Smooth muscle cell (in vitro differentiated cells): ENCODE measurements around the gene TEX19. TPM values are rescaled to one million over a fixed set of nuclear protein-coding genes. Genes with fewer than 3 reads are reported as not detected.

Experiments used
- DNase-seq: peaks from one replicate; lab custom pipeline; 2025; ENCODE audit not compliant: unreplicated experiment; lab: John Stamatoyannopoulos, UW
- H2AFZ ChIP-seq: fragments of 200-600 bp; sonication (generic); 2 replicates; pipeline ENCODE4 v1.6.0; 2016; ENCODE audit warnings: antibody characterized with exemption, low read depth, mild to moderate bottlenecking
- H3F3A ChIP-seq: fragments of 200-600 bp; sonication (generic); 2 replicates; pipeline ENCODE4 v1.6.0; 2017; ENCODE audit warnings: antibody characterized with exemption, low read depth
- H3K27ac ChIP-seq: fragments of 200-600 bp; sonication (generic); 2 replicates; pipeline ENCODE4 v1.5.1; 2016; ENCODE audit warnings: low read depth, mild to moderate bottlenecking
- H3K27me3 ChIP-seq: fragments of 200-600 bp; sonication (generic); 2 replicates; pipeline ENCODE4 v1.6.1; 2016; ENCODE audit warnings: low read depth, mild to moderate bottlenecking
- H3K36me3 ChIP-seq: fragments of 200-600 bp; sonication (generic); 2 replicates; pipeline ENCODE4 v1.5.1; 2016; ENCODE audit warnings: low read depth
- H3K4me1 ChIP-seq: fragments of 200-600 bp; sonication (generic); 2 replicates; pipeline ENCODE4 v1.5.1; 2016; ENCODE audit warnings: low read depth
- H3K4me2 ChIP-seq: fragments of 200-600 bp; sonication (generic); 2 replicates; pipeline ENCODE4 v1.6.0; 2016; ENCODE audit warnings: mild to moderate bottlenecking
- H3K4me3 ChIP-seq: fragments of 200-600 bp; sonication (generic); 2 replicates; pipeline ENCODE4 v1.5.1; 2016; ENCODE audit warnings: mild to moderate bottlenecking
- H3K79me2 ChIP-seq: fragments of 200-600 bp; sonication (generic); 2 replicates; pipeline ENCODE4 v1.6.0; 2016; ENCODE audit warnings: low read depth, mild to moderate bottlenecking
- H3K9ac ChIP-seq: fragments of 200-600 bp; sonication (generic); 2 replicates; pipeline ENCODE4 v1.6.0; 2016; ENCODE audit warnings: low read depth
- H3K9me3 ChIP-seq: fragments of 200-600 bp; sonication (generic); replicated peaks from 2 replicates; pipeline ENCODE4 v1.5.1; 2016; ENCODE audit warnings: low read depth
- H4K20me1 ChIP-seq: fragments of 200-600 bp; sonication (generic); 2 replicates; pipeline ENCODE4 v1.6.0; 2016; ENCODE audit warnings: low read depth
- CTCF ChIP-seq: fragments of 200-600 bp; sonication (generic); IDR thresholded peaks from 2 replicates; pipeline ENCODE4 v1.5.1; 2017; ENCODE audit warnings: borderline replicate concordance, mild to moderate bottlenecking, antibody characterized with exemption; ENCODE audit not compliant: insufficient read depth, poor library complexity, severe bottlenecking
- WGBS: methylation state at CpG from one replicate; pipeline ENCODE4 v1.1.7; 2016; ENCODE audit warnings: low lambda C conversion rate; 5-methylcytosine and 5-hydroxymethylcytosine counted together
- polyA plus RNA-seq: library from polyadenylated mRNA; unstranded; fragments of >200 nt; fragmentation: Nextera tagmentation; extraction: Ambion mirVana; gene quantifications from 2 replicates; pipeline ENCODE4 v1.2.1, GENCODE V29; 2016
- total RNA-seq: library from RNA; depleted of rRNA; stranded (reverse); fragments of >200 nt; gene quantifications from 2 replicates; pipeline ENCODE4 v1.2.3, GENCODE V29; 2014

TEX19 gene
- total and polyA plus RNA-seq, 2 experiments from 2014 or later: not detected

DNA sequence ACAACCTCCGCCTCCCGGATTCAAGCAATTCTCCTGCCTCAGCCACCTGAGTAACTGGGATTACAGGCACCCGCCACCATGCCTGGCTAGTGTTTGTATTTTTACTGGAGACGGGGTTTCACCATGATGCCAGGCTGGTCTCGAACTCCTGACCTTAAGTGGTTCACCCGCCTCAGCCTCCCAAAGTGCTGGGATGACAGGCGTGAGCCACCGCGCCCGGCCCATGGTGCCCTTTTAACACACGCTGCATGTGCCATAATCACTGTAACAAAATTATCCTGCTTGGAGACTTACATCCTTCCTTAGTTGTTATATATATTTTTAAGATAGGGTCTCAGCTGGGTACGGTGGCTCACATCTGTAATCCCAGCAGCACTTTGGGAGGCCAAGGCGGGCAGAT is 47.1 kb upstream of the TEX19 start:
- Histone ChIP-seq H3K27ac (no peak overlapping the region), H2AFZ (no peak overlapping the region), H3K27me3 (peaks cover 2% of the 10 kb centered on the region), H3K4me2 (no peak overlapping the region), H3K79me2 (no peaks in the 10 kb centered on the region), H3K4me1 (peaks cover 4% of the 10 kb centered on the region), H3K9me3 (no peaks in the 10 kb centered on the region), H3K36me3 (no peaks in the 10 kb centered on the region), H3F3A (no peaks in the 10 kb centered on the region), H3K4me3 (no peak overlapping the region), H4K20me1 (no peaks in the 10 kb centered on the region), H3K9ac (no peak overlapping the region)
- 96% methylated on average over 13 of the region's 13 CpGs for WGBS
- no peak for DNase-seq
- no peak for TF ChIP-seq CTCF

DNA sequence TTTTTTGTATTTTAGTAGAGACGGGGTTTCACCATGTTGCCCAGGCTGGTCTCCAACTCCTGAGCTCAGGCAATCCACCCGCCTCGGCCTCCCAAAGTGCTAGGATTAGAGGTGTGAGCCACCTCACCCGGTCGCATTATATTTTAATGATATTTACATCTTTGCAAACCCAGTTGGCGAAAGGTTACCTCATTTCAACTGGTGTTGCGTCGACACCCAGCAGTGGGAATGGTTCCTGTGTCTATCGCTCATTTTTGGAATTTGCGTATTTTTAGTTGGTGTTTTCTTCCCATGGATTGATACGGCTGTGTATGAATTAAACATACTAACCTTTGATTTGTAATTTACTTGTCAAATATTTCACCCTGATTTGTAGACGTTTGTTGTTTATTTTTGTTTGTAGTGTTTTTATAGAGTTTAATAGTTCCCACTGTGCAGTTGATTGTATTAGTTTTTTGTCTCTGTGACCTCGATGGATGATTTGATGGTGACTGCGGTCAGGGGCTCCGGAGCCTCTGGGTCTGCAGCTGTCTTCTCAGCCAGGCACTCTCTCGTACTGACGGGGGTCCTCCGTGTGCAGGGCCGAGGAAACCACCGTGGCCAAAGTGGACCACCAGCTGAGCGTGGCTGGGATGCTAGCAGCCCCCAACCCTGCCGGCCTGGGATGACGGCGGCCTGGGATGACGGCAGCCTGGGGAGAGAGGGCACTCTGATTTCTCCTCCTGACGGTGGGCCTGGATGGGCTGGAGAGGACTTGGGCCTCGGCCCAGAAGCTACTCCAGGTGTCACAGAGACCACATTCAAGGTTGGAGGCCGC is 45.6 kb upstream of the TEX19 start:
- no peak for TF ChIP-seq CTCF
- WGBS: 92% methylated on average over 28 of the region's 28 CpGs

DNA sequence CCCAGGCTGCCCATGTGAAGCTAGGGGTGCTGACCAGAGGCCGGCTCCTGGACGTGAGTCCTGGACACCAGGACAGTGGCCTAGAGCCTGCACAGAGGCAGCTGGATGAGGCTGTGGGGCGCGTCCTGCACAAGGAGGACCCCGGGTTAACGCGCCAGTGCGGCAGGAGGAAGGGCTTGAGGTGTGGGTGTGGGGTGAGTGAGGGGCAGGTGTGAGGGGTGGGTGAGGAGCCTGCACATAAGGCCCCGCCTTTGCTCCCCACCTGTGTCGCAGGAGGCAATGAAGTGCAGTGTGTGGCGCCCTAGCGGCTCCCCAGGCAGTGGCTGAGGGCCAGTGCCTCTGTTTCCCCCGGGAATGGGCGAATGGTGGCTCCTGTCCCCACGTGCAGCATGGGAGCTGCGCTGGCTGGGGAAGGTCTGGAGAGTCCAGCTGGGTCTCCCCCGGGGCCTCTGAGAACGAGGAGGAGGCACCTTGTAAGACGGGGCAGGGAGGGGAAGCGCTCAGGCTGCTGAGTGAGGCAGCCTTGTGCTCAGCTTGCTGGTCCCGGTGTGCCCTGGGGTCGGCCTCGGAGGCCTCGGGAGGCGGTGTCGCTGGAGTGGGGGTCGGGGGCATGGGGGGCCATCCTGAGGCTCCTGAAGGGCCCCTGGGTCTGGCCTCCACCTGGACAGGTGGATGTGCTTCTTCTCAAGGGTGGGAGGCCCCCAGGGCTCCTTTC is 44.9 kb upstream of the TEX19 start:
- Histone ChIP-seq H3K9ac (no peak overlapping the region), H3K4me2 (no peak overlapping the region), H4K20me1 (no peaks in the 10 kb centered on the region), H3K36me3 (no peaks in the 10 kb centered on the region), H3K79me2 (no peaks in the 10 kb centered on the region), H3K4me1 (peaks cover 4% of the 10 kb centered on the region), H3F3A (no peaks in the 10 kb centered on the region), H3K27me3 (peaks cover 2% of the 10 kb centered on the region), H3K27ac (no peak overlapping the region), H2AFZ (no peak overlapping the region), H3K4me3 (no peak overlapping the region), H3K9me3 (no peaks in the 10 kb centered on the region)
- no peak for DNase-seq
- WGBS: 87% methylated on average over 20 of the region's 27 CpGs
- no peak for TF ChIP-seq CTCF

More for the DNA sequence above, 45.6 kb upstream of the TEX19 start:
- Histone ChIP-seq H3K4me1 (peaks cover 4% of the 10 kb centered on the region), H3K36me3 (no peaks in the 10 kb centered on the region), H3K27ac (no peak overlapping the region), H2AFZ (no peak overlapping the region), H3K4me3 (no peak overlapping the region), H3K9me3 (no peaks in the 10 kb centered on the region), H4K20me1 (no peaks in the 10 kb centered on the region), H3F3A (no peaks in the 10 kb centered on the region), H3K9ac (no peak overlapping the region), H3K79me2 (no peaks in the 10 kb centered on the region), H3K27me3 (peaks cover 2% of the 10 kb centered on the region), H3K4me2 (no peak overlapping the region)
- DNase-seq: no peak
